Measurements from ENCODE around the gene SOX2.

DNA sequence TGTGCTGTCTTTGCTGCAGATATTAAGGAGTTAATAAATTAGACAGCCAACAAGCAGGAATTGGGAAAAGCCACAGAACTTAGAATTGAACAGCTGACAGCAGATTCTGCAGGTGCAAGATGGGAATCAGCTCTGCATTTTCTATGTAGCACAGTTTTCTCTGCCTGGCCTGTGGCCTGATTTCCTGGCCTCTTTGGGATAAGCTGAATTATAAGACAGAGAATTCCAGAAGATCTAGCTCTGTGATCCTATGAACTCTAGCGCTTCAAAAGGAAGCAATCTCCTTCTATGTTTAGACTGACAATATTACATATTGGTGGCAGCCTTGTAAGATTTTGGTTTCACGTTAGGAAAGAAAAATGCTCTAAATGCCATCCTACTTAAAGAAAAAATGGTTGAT, 24.0 kb upstream of the SOX2 start:
- TF ChIP-seq, protein P1, sequence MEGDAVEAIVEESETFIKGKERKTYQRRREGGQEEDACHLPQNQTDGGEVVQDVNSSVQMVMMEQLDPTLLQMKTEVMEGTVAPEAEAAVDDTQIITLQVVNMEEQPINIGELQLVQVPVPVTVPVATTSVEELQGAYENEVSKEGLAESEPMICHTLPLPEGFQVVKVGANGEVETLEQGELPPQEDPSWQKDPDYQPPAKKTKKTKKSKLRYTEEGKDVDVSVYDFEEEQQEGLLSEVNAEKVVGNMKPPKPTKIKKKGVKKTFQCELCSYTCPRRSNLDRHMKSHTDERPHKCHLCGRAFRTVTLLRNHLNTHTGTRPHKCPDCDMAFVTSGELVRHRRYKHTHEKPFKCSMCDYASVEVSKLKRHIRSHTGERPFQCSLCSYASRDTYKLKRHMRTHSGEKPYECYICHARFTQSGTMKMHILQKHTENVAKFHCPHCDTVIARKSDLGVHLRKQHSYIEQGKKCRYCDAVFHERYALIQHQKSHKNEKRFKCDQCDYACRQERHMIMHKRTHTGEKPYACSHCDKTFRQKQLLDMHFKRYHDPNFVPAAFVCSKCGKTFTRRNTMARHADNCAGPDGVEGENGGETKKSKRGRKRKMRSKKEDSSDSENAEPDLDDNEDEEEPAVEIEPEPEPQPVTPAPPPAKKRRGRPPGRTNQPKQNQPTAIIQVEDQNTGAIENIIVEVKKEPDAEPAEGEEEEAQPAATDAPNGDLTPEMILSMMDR (IDR thresholded peaks at IDR 0.05), result no peak
- no peak for TF ChIP-seq POLR2A (IDR thresholded peaks at IDR 0.05)

All from thyroid gland (tissue), 4 donors.